GM18498 (cell line): ENCODE measurements around the gene NAB1.
A peak's percentile ranks its signal among the peaks of the same experiment; 100 is the strongest.

Source experiments
- ATAC-seq: cut with Tn5 transposase; IDR thresholded peaks from one replicate; pipeline ENCODE4 v1.9.1; 2021; ENCODE audit warnings: mild to moderate bottlenecking, moderate library complexity; ENCODE audit not compliant: unreplicated experiment

NAB1 gene

GRCh38 chr2:190636361-190636760, 12.5 kb upstream of the NAB1 start:
- ATAC-seq = no peak

GRCh38 chr2:190637281-190637734, 11.6 kb upstream of the NAB1 start:
- ATAC-seq = no peak

GRCh38 chr2:190637903-190638618, 10.8 kb upstream of the NAB1 start:
- no peak for ATAC-seq

GRCh38 chr2:190640117-190640516, 8.8 kb upstream of the NAB1 start:
- no peak for ATAC-seq

- ATAC-seq = no peak
Measured at GRCh38 chr2:190641469-190641868, 7.4 kb upstream of the NAB1 start.

GRCh38 chr2:190646780-190647522, 1.9 kb upstream of the NAB1 start:
- ATAC-seq = no peak

- ATAC-seq = peak; percentile 75
Measured at GRCh38 chr2:190648289-190649034, 421 bp upstream of the NAB1 start.

GRCh38 chr2:190649798-190650390, 1.0 kb downstream of the NAB1 start:
- no peak for ATAC-seq

GRCh38 chr2:190651413-190651812, 2.5 kb downstream of the NAB1 start:
- no peak for ATAC-seq

- ATAC-seq = no peak
Measured at GRCh38 chr2:190653231-190653630, 4.3 kb downstream of the NAB1 start.

GRCh38 chr2:190653931-190654330, 5.0 kb downstream of the NAB1 start:
- no peak for ATAC-seq

- ATAC-seq = no peak
Measured at GRCh38 chr2:190655113-190655512, 6.2 kb downstream of the NAB1 start.

GRCh38 chr2:190655570-190655969, 6.7 kb downstream of the NAB1 start:
- ATAC-seq = no peak

GRCh38 chr2:190656301-190656700, 7.4 kb downstream of the NAB1 start:
- no peak for ATAC-seq

GRCh38 chr2:190657474-190658255, 8.8 kb downstream of the NAB1 start:
- ATAC-seq = no peak

GRCh38 chr2:190659553-190659952, 10.7 kb downstream of the NAB1 start:
- ATAC-seq = no peak

- no peak for ATAC-seq
Measured at GRCh38 chr2:190662754-190663153, 13.9 kb downstream of the NAB1 start.

- no peak for ATAC-seq
Measured at GRCh38 chr2:190663348-190663747, 14.5 kb downstream of the NAB1 start.

GRCh38 chr2:190663839-190664238, 15.0 kb downstream of the NAB1 start:
- no peak for ATAC-seq

- ATAC-seq = no peak
Measured at GRCh38 chr2:190664240-190664639, 15.4 kb downstream of the NAB1 start.
